ENCODE measurements around the gene KCNIP1.

DNA sequence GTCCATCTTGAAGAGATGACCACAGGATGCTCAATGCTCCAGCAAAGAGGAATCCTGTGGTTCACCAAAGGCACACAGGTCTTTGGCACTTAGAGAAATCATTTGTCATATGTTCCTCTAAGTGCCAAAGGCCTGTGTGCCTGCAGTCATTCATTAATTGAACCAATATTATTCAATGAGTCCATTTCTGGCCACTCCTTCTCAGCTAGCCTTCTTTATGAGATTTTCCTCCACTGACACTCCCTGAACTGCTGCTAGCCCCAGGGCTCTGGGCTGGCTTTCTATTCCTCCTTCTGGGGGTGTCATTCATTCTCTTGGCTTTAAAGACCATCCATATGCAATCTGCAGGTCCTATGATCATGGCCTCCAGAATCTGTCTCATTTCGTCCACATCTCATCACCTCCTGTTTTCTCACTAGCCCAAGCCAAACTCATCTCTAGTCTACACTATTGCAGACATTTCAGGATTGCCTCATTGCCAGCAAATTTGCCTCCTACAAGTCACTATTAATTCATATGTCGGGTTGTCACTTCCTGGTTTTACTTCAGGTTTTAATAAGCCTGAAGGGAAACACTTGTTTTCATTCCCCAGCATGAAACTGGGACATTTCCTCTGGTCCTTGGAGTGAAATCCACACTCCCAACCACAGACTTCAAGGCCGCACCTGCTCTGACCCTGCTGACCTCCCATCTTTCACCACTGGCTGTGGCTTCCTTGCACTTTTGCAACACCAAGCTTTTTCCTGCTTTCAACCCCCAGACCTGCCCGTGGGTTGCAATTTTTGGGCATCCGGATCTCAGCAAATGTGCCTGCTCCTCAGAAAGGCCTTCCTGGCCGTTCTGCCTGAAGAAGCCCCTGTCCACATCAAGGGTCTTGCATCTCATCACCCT, 35.1 kb downstream of the KCNIP1 start:
- TF ChIP-seq RAD21 (IDR thresholded peaks at IDR 0.05; ENCODE audit: low read depth) = no peak
- TF ChIP-seq FOXM1 (IDR thresholded peaks at IDR 0.05; ENCODE audit: borderline replicate concordance, low read depth) = no peak
- no peak for TF ChIP-seq CREB1 (IDR thresholded peaks at IDR 0.05; ENCODE audit: low read depth)
- TF ChIP-seq NFIC (IDR thresholded peaks at IDR 0.05) = no peak
- no peak for TF ChIP-seq TAF1 (IDR thresholded peaks at IDR 0.05; ENCODE audit: low read depth)
- no peak for TF ChIP-seq EP300 (IDR thresholded peaks at IDR 0.05; ENCODE audit: borderline replicate concordance)
- no peak for TF ChIP-seq CEBPB (IDR thresholded peaks at IDR 0.05)
- TF ChIP-seq, protein P1, sequence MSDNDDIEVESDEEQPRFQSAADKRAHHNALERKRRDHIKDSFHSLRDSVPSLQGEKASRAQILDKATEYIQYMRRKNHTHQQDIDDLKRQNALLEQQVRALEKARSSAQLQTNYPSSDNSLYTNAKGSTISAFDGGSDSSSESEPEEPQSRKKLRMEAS (IDR thresholded peaks at IDR 0.05) = no peak
- TF ChIP-seq, protein P2, sequence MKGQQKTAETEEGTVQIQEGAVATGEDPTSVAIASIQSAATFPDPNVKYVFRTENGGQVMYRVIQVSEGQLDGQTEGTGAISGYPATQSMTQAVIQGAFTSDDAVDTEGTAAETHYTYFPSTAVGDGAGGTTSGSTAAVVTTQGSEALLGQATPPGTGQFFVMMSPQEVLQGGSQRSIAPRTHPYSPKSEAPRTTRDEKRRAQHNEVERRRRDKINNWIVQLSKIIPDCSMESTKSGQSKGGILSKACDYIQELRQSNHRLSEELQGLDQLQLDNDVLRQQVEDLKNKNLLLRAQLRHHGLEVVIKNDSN (IDR thresholded peaks at IDR 0.05) = no peak
- no peak for TF ChIP-seq YY1 (IDR thresholded peaks at IDR 0.05; ENCODE audit: low read depth)
- TF ChIP-seq EGR1 (IDR thresholded peaks at IDR 0.05) = no peak
- TF ChIP-seq, protein P3, sequence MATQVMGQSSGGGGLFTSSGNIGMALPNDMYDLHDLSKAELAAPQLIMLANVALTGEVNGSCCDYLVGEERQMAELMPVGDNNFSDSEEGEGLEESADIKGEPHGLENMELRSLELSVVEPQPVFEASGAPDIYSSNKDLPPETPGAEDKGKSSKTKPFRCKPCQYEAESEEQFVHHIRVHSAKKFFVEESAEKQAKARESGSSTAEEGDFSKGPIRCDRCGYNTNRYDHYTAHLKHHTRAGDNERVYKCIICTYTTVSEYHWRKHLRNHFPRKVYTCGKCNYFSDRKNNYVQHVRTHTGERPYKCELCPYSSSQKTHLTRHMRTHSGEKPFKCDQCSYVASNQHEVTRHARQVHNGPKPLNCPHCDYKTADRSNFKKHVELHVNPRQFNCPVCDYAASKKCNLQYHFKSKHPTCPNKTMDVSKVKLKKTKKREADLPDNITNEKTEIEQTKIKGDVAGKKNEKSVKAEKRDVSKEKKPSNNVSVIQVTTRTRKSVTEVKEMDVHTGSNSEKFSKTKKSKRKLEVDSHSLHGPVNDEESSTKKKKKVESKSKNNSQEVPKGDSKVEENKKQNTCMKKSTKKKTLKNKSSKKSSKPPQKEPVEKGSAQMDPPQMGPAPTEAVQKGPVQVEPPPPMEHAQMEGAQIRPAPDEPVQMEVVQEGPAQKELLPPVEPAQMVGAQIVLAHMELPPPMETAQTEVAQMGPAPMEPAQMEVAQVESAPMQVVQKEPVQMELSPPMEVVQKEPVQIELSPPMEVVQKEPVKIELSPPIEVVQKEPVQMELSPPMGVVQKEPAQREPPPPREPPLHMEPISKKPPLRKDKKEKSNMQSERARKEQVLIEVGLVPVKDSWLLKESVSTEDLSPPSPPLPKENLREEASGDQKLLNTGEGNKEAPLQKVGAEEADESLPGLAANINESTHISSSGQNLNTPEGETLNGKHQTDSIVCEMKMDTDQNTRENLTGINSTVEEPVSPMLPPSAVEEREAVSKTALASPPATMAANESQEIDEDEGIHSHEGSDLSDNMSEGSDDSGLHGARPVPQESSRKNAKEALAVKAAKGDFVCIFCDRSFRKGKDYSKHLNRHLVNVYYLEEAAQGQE (IDR thresholded peaks at IDR 0.05; ENCODE audit: low read depth) = no peak
- TF ChIP-seq ZBTB7A (IDR thresholded peaks at IDR 0.05; ENCODE audit: low read depth) = no peak
- TF ChIP-seq TEAD4 (IDR thresholded peaks at IDR 0.05) = no peak

Measured in Ishikawa (cell line).